Naive B cell (primary cell): ENCODE results near the gene PSENEN. TPM values are rescaled to one million over a fixed set of nuclear protein-coding genes. Genes with fewer than 3 reads are reported as not detected.
"Not testable (repeated sequence)": the region's sequence is repeated elsewhere in the genome, so short reads cannot be mapped to it uniquely, and the experiment has no call there.

ENCODE experiments used
- ATAC-seq, 2 donors: fragments of 150-1000 bp; cut with Tn5 transposase; 2 replicates each; pipeline ENCODE4 v1.10.0; 2021; ENCODE audit warnings: low read depth in 2 of 2, mild to moderate bottlenecking in 2 of 2, moderate library complexity in 2 of 2
- DNase-seq: peaks from one replicate; pipeline ENCODE4 v3.0.0; 2022
- H3K27ac Mint-ChIP-seq, 6 donors: one replicate each; pipeline ENCODE4 v1.8.0; 2020 to 2022; ENCODE audit warnings: mild to moderate bottlenecking in 6 of 6, mixed read lengths in 6 of 6, moderate library complexity in 5 of 6, inconsistent platforms in 2 of 6
- H3K27me3 Mint-ChIP-seq, 3 donors: one replicate each; pipeline ENCODE4 v1.8.0; 2021 to 2022; ENCODE audit warnings: mixed read lengths in 3 of 3, mild to moderate bottlenecking in 1 of 3
- H3K36me3 Mint-ChIP-seq, 2 donors: one replicate each; pipeline ENCODE4 v1.8.0; 2020 to 2022; ENCODE audit warnings: mixed read lengths in 2 of 2, inconsistent platforms in 1 of 2, mild to moderate bottlenecking in 1 of 2
- H3K4me1 Mint-ChIP-seq, 3 donors: one replicate each; pipeline ENCODE4 v1.8.0; 2020 to 2022; ENCODE audit warnings: mixed read lengths in 3 of 3, inconsistent platforms in 1 of 3, mild to moderate bottlenecking in 1 of 3, moderate library complexity in 1 of 3
- H3K4me3 Mint-ChIP-seq, 8 donors: one replicate each; pipeline ENCODE4 v1.8.0; 2020 to 2022; ENCODE audit warnings: mild to moderate bottlenecking in 8 of 8, mixed read lengths in 8 of 8, moderate library complexity in 8 of 8, inconsistent platforms in 2 of 8
- H3K9me3 Mint-ChIP-seq, 7 donors: one replicate each; pipeline ENCODE4 v1.8.0; 2020 to 2022; ENCODE audit warnings: mixed read lengths in 7 of 7, mild to moderate bottlenecking in 5 of 7, inconsistent platforms in 2 of 7, moderate library complexity in 1 of 7
- polyA plus RNA-seq, 6 donors: library from polyadenylated mRNA; unstranded; fragments of 300-500 nt; fragmentation: Illumina TruSeq; gene quantifications; one replicate each; pipeline ENCODE4 v1.2.3, GENCODE V29; 2021; ENCODE audit warnings: low read depth in 6 of 6

Gene PSENEN
- polyA plus RNA-seq, 6 donors from 2014 or later = 82.4 to 105 (median 94.3) TPM

- DNase-seq (no peak), ATAC-seq (peak in 1 of 2 donors; percentile 79)
- H3K4me3 Mint-ChIP-seq = peak overlapping the region in 1 of 8 donors; percentile 34
- no peaks in the 10 kb centered on the region for H3K9me3 Mint-ChIP-seq
- H3K4me1 Mint-ChIP-seq = peaks cover 3 to 10% (median 5%) of the 10 kb centered on the region in 3 donors
- no peaks in the 10 kb centered on the region for H3K36me3 Mint-ChIP-seq
- peak overlapping the region in 1 of 6 donors; percentile 63 for H3K27ac Mint-ChIP-seq
- no peaks in the 10 kb centered on the region for H3K27me3 Mint-ChIP-seq
Measured at GRCh38 chr19:35767288-35768081, 22.0 kb downstream of the PSENEN start.

- peak overlapping the region in 1 of 8 donors; percentile 34 for H3K4me3 Mint-ChIP-seq
Measured at GRCh38 chr19:35768082-35768421, 22.6 kb downstream of the PSENEN start.

GRCh38 chr19:35772362-35772761, 26.9 kb downstream of the PSENEN start:
- H3K4me1 Mint-ChIP-seq = peaks cover 12 to 22% (median 20%) of the 10 kb centered on the region in 3 donors
- not testable (repeated sequence) for ATAC-seq, H3K27me3 Mint-ChIP-seq, H3K9me3 Mint-ChIP-seq, H3K36me3 Mint-ChIP-seq, H3K4me3 Mint-ChIP-seq, H3K27ac Mint-ChIP-seq, DNase-seq

More at GRCh38 chr19:35768082-35768421, 22.6 kb downstream of the PSENEN start:
- ATAC-seq (no peak), DNase-seq (no peak)
- H3K27me3 Mint-ChIP-seq = no peaks in the 10 kb centered on the region
- peak overlapping the region in 1 of 6 donors; percentile 63 for H3K27ac Mint-ChIP-seq
- no peaks in the 10 kb centered on the region for H3K9me3 Mint-ChIP-seq
- peaks cover 3 to 10% (median 5%) of the 10 kb centered on the region in 3 donors for H3K4me1 Mint-ChIP-seq
- no peaks in the 10 kb centered on the region for H3K36me3 Mint-ChIP-seq

- peaks cover 0 to 1% (median 0%) of the 10 kb centered on the region in 7 donors for H3K9me3 Mint-ChIP-seq
- H3K36me3 Mint-ChIP-seq = no peaks in the 10 kb centered on the region
- H3K27ac Mint-ChIP-seq = no peak overlapping the region
- no peak for DNase-seq
- no peaks in the 10 kb centered on the region for H3K27me3 Mint-ChIP-seq
- no peak for ATAC-seq
- H3K4me3 Mint-ChIP-seq = peak overlapping the region in 1 of 8 donors; percentile 57
- peaks cover 12 to 20% (median 20%) of the 10 kb centered on the region in 3 donors for H3K4me1 Mint-ChIP-seq
Measured at GRCh38 chr19:35773020-35773806, 27.8 kb downstream of the PSENEN start.

- DNase-seq (no peak), ATAC-seq (no peak)
- Mint-ChIP-seq H3K27ac (peak overlapping the region in 2 of 6 donors; percentile 62 to 85), H3K27me3 (no peaks in the 10 kb centered on the region), H3K4me1 (peaks cover 12 to 18% (median 15%) of the 10 kb centered on the region in 3 donors), H3K4me3 (peak overlapping the region; percentile 83 to 92 (median 90)), H3K36me3 (no peaks in the 10 kb centered on the region), H3K9me3 (peaks cover 0 to 1% (median 0%) of the 10 kb centered on the region in 7 donors)
Measured at GRCh38 chr19:35774274-35775045, 29.0 kb downstream of the PSENEN start.

- no peaks in the 10 kb centered on the region for H3K36me3 Mint-ChIP-seq
- no peaks in the 10 kb centered on the region for H3K27me3 Mint-ChIP-seq
- peak overlapping the region in 1 of 6 donors; percentile 85 for H3K27ac Mint-ChIP-seq
- ATAC-seq (peak in 1 of 2 donors; percentile 3), DNase-seq (no peak)
- H3K9me3 Mint-ChIP-seq = peaks cover 0 to 1% (median 0%) of the 10 kb centered on the region in 7 donors
- peaks cover 12 to 18% (median 15%) of the 10 kb centered on the region in 3 donors for H3K4me1 Mint-ChIP-seq
- peak overlapping the region; percentile 83 to 92 (median 90) for H3K4me3 Mint-ChIP-seq
Measured at GRCh38 chr19:35775046-35775297, 29.5 kb downstream of the PSENEN start.

GRCh38 chr19:35775298-35776101, 30.0 kb downstream of the PSENEN start, which contains the start of gene ARHGAP33:
TSS of gene ARHGAP33 (plus strand) at chr19:35775564. CDS start at chr19:35775659, 95 bp downstream.
- Mint-ChIP-seq H3K36me3 (no peaks in the 10 kb centered on the region), H3K4me3 (peak within 1 kb of the TSS; percentile 83 to 92 (median 90)), H3K27ac (peak within 1 kb of the TSS in 3 of 6 donors; percentile 62 to 85 (median 81)), H3K27me3 (no peaks in the 10 kb centered on the region), H3K4me1 (peaks cover 12 to 18% (median 15%) of the 10 kb centered on the region in 3 donors), H3K9me3 (peaks cover 0 to 1% (median 0%) of the 10 kb centered on the region in 7 donors)
- DNase-seq = peak; percentile 99
- peak; percentile 95 to 97 for ATAC-seq

GRCh38 chr19:35776102-35776788, 30.8 kb downstream of the PSENEN start:
- no peak for DNase-seq
- peak overlapping the region in 1 of 6 donors; percentile 81 for H3K27ac Mint-ChIP-seq
- H3K9me3 Mint-ChIP-seq = peaks cover 0 to 1% (median 0%) of the 10 kb centered on the region in 7 donors
- peak overlapping the region; percentile 63 to 89 (median 83) for H3K4me3 Mint-ChIP-seq
- no peak for ATAC-seq
- peaks cover 12 to 18% (median 15%) of the 10 kb centered on the region in 3 donors for H3K4me1 Mint-ChIP-seq
- no peaks in the 10 kb centered on the region for H3K27me3 Mint-ChIP-seq
- H3K36me3 Mint-ChIP-seq = no peaks in the 10 kb centered on the region

- peaks cover 0 to 1% (median 0%) of the 10 kb centered on the region in 7 donors for H3K9me3 Mint-ChIP-seq
- no peaks in the 10 kb centered on the region for H3K36me3 Mint-ChIP-seq
- peak overlapping the region in 2 of 6 donors; percentile 21 to 44 for H3K27ac Mint-ChIP-seq
- ATAC-seq = no peak
- H3K27me3 Mint-ChIP-seq = no peaks in the 10 kb centered on the region
- H3K4me1 Mint-ChIP-seq = peaks cover 12 to 18% (median 15%) of the 10 kb centered on the region in 3 donors
- no peak for DNase-seq
- peak overlapping the region in 6 of 8 donors; percentile 20 to 89 (median 63) for H3K4me3 Mint-ChIP-seq
Measured at GRCh38 chr19:35777086-35777841, 31.8 kb downstream of the PSENEN start.

- ATAC-seq = no peak
- no peak for DNase-seq
- peaks cover 12 to 18% (median 17%) of the 10 kb centered on the region in 3 donors for H3K4me1 Mint-ChIP-seq
- H3K27me3 Mint-ChIP-seq = no peaks in the 10 kb centered on the region
- no peaks in the 10 kb centered on the region for H3K36me3 Mint-ChIP-seq
- H3K9me3 Mint-ChIP-seq = peaks cover 0 to 1% (median 0%) of the 10 kb centered on the region in 7 donors
- H3K4me3 Mint-ChIP-seq = peak overlapping the region in 4 of 8 donors; percentile 19 to 63 (median 20)
- peak overlapping the region in 1 of 6 donors; percentile 7 for H3K27ac Mint-ChIP-seq
Measured at GRCh38 chr19:35777961-35778360, 32.5 kb downstream of the PSENEN start.

- DNase-seq (no peak), ATAC-seq (no peak)
- H3K36me3 Mint-ChIP-seq = no peaks in the 10 kb centered on the region
- peaks cover 18 to 23% (median 21%) of the 10 kb centered on the region in 3 donors for H3K4me1 Mint-ChIP-seq
- H3K4me3 Mint-ChIP-seq = peak overlapping the region in 1 of 8 donors; percentile 29
- H3K27me3 Mint-ChIP-seq = no peaks in the 10 kb centered on the region
- no peak overlapping the region for H3K27ac Mint-ChIP-seq
- peaks cover 0 to 1% (median 0%) of the 10 kb centered on the region in 7 donors for H3K9me3 Mint-ChIP-seq
Measured at GRCh38 chr19:35779033-35779432, 33.6 kb downstream of the PSENEN start.
